Neural progenitor cell (in vitro differentiated cells): Measurements from ENCODE around the gene CFAP61. TPM values are rescaled to one million over a fixed set of nuclear protein-coding genes. Genes with fewer than 3 reads are reported as not detected.

ENCODE experiments used
- DNase-seq: peaks from one replicate; pipeline ENCODE4 v3.0.0-alpha.2; 2016; ENCODE audit warnings: low spot score
- H2AFZ ChIP-seq: fragments of 200-600 bp; sonication (generic); replicated peaks from 2 replicates; pipeline ENCODE4 v1.6.1; 2016; ENCODE audit warnings: antibody characterized with exemption
- H3F3A ChIP-seq: fragments of 200-600 bp; sonication (generic); 2 replicates; pipeline ENCODE4 v1.6.1; 2016; ENCODE audit warnings: antibody characterized with exemption, low read depth
- H3K27ac ChIP-seq: fragments of 200-600 bp; sonication (generic); 2 replicates; pipeline ENCODE4 v1.5.1; 2016; ENCODE audit warnings: mild to moderate bottlenecking
- H3K27me3 ChIP-seq: fragments of 200-600 bp; sonication (generic); 2 replicates; pipeline ENCODE4 v1.6.1; 2016; ENCODE audit warnings: mild to moderate bottlenecking, moderate library complexity
- H3K36me3 ChIP-seq: fragments of 200-600 bp; sonication (generic); 2 replicates; pipeline ENCODE4 v1.5.1; 2016
- H3K4me1 ChIP-seq: fragments of 200-600 bp; sonication (generic); 2 replicates; pipeline ENCODE4 v1.6.1; 2016; ENCODE audit warnings: mixed run types
- H3K4me2 ChIP-seq: fragments of 200-600 bp; sonication (generic); 2 replicates; pipeline ENCODE4 v1.6.1; 2016
- H3K4me3 ChIP-seq: fragments of 200-600 bp; sonication (generic); 2 replicates; pipeline ENCODE4 v1.5.1; 2016
- H3K79me2 ChIP-seq: fragments of 200-600 bp; sonication (generic); 2 replicates; pipeline ENCODE4 v1.6.1; 2016; ENCODE audit warnings: low read depth
- H3K9ac ChIP-seq: fragments of 200-600 bp; sonication (generic); 2 replicates; pipeline ENCODE4 v1.6.1; 2016
- H3K9me3 ChIP-seq: fragments of 200-600 bp; sonication (generic); 2 replicates; pipeline ENCODE4 v1.5.1; 2016; ENCODE audit warnings: low read depth
- H4K20me1 ChIP-seq: fragments of 200-600 bp; sonication (generic); 2 replicates; pipeline ENCODE4 v1.6.1; 2016; ENCODE audit warnings: low read depth
- H3K27ac Mint-ChIP-seq: 3 replicates; pipeline ENCODE4 v1.8.0; 2021; ENCODE audit warnings: mixed read lengths
- H3K27me3 Mint-ChIP-seq: 2 replicates; pipeline ENCODE4 v1.8.0; 2022; ENCODE audit warnings: low read depth, mild to moderate bottlenecking, inconsistent platforms, moderate library complexity, mixed read lengths; ENCODE audit not compliant: insufficient read depth
- H3K36me3 Mint-ChIP-seq: 3 replicates; pipeline ENCODE4 v1.8.0; 2021; ENCODE audit warnings: mixed read lengths
- H3K4me1 Mint-ChIP-seq: 3 replicates; pipeline ENCODE4 v1.8.0; 2021; ENCODE audit warnings: mixed read lengths
- H3K4me3 Mint-ChIP-seq: 3 replicates; pipeline ENCODE4 v1.8.0; 2021; ENCODE audit warnings: mild to moderate bottlenecking, moderate library complexity, mixed read lengths
- H3K9me3 Mint-ChIP-seq: 3 replicates; pipeline ENCODE4 v1.8.0; 2020; ENCODE audit warnings: mixed read lengths
- CTCF ChIP-seq: fragments of 200-600 bp; sonication (generic); IDR thresholded peaks from 2 replicates; pipeline ENCODE4 v1.5.1; 2017; ENCODE audit warnings: antibody characterized with exemption, mild to moderate bottlenecking
- EZH2 ChIP-seq: fragments of 200-600 bp; sonication (generic); IDR thresholded peaks from 2 replicates; pipeline ENCODE4 v1.6.1; 2017; ENCODE audit warnings: antibody characterized with exemption, mild to moderate bottlenecking, moderate library complexity
- EZH2phosphoT487 ChIP-seq: fragments of 200-600 bp; sonication (generic); IDR thresholded peaks from 2 replicates; pipeline ENCODE4 v1.6.1; 2017; ENCODE audit warnings: antibody characterized with exemption
- total RNA-seq: library from RNA; depleted of rRNA; stranded (reverse); fragments of >200 nt; gene quantifications from 2 replicates; pipeline ENCODE4 v1.2.3, GENCODE V29; 2015; ENCODE audit warnings: low replicate concordance

The CFAP61 gene
- total RNA-seq, 1 donor from 2014 or later, result not detected

- H3F3A ChIP-seq, result no peaks in the 10 kb centered on the region
- H3K9me3 Mint-ChIP-seq, result peaks cover 4% of the 10 kb centered on the region
- H3K27me3 ChIP-seq, result no peaks in the 10 kb centered on the region
Observed at GRCh38 chr20:20255099-20255498, 202.8 kb downstream of the CFAP61 start.

GRCh38 chr20:20259533-20259932 is 207.2 kb downstream of the CFAP61 start:
- no peaks in the 10 kb centered on the region for H3K4me1 Mint-ChIP-seq

More at GRCh38 chr20:20255099-20255498, 202.8 kb downstream of the CFAP61 start:
- Mint-ChIP-seq H3K36me3 (no peaks in the 10 kb centered on the region), H3K4me3 (no peak overlapping the region), H3K27me3 (peaks cover 11% of the 10 kb centered on the region), H3K27ac (no peak overlapping the region), H3K4me1 (peaks cover 4% of the 10 kb centered on the region)
- no peak overlapping the region for H2AFZ ChIP-seq
- TF ChIP-seq CTCF, result no peak
- TF ChIP-seq EZH2phosphoT487, result no peak
- no peak overlapping the region for H3K27ac ChIP-seq
- H3K36me3 ChIP-seq, result no peaks in the 10 kb centered on the region
- no peak overlapping the region for H3K4me3 ChIP-seq
- H3K9me3 ChIP-seq, result no peaks in the 10 kb centered on the region
- H3K4me2 ChIP-seq, result no peak overlapping the region
- no peak for DNase-seq
- H3K79me2 ChIP-seq, result no peaks in the 10 kb centered on the region
- no peak overlapping the region for H3K9ac ChIP-seq
- H3K4me1 ChIP-seq, result no peaks in the 10 kb centered on the region
- H4K20me1 ChIP-seq, result no peaks in the 10 kb centered on the region

GRCh38 chr20:20261159-20261558 is 208.8 kb downstream of the CFAP61 start:
- Mint-ChIP-seq H3K4me3 (no peak overlapping the region), H3K4me1 (no peaks in the 10 kb centered on the region), H3K27ac (no peak overlapping the region), H3K27me3 (peaks cover 10% of the 10 kb centered on the region), H3K36me3 (no peaks in the 10 kb centered on the region), H3K9me3 (peaks cover 4% of the 10 kb centered on the region)
- Histone ChIP-seq H3K9ac (no peak overlapping the region), H4K20me1 (no peaks in the 10 kb centered on the region), H3K4me2 (no peak overlapping the region), H3K36me3 (no peaks in the 10 kb centered on the region), H3K4me1 (no peaks in the 10 kb centered on the region), H3K27ac (no peak overlapping the region), H3K4me3 (no peak overlapping the region), H3K9me3 (no peaks in the 10 kb centered on the region), H3K27me3 (no peaks in the 10 kb centered on the region), H2AFZ (no peak overlapping the region), H3F3A (no peaks in the 10 kb centered on the region), H3K79me2 (no peaks in the 10 kb centered on the region)
- no peak for DNase-seq
- TF ChIP-seq EZH2phosphoT487 (no peak), CTCF (no peak), EZH2 (no peak)

More at GRCh38 chr20:20259533-20259932, 207.2 kb downstream of the CFAP61 start:
- no peak overlapping the region for H3K4me3 ChIP-seq
- no peaks in the 10 kb centered on the region for H3K9me3 ChIP-seq
- H3K27ac ChIP-seq, result no peak overlapping the region
- H3K9ac ChIP-seq, result no peak overlapping the region
- H4K20me1 ChIP-seq, result no peaks in the 10 kb centered on the region
- H3K79me2 ChIP-seq, result no peaks in the 10 kb centered on the region
- no peaks in the 10 kb centered on the region for H3K36me3 Mint-ChIP-seq
- H3K27ac Mint-ChIP-seq, result no peak overlapping the region
- H3K4me1 ChIP-seq, result no peaks in the 10 kb centered on the region
- H3K9me3 Mint-ChIP-seq, result peaks cover 4% of the 10 kb centered on the region
- no peaks in the 10 kb centered on the region for H3F3A ChIP-seq
- peaks cover 14% of the 10 kb centered on the region for H3K27me3 Mint-ChIP-seq
- H3K36me3 ChIP-seq, result no peaks in the 10 kb centered on the region
- no peaks in the 10 kb centered on the region for H3K27me3 ChIP-seq
- H3K4me3 Mint-ChIP-seq, result no peak overlapping the region
- DNase-seq, result no peak
- H3K4me2 ChIP-seq, result no peak overlapping the region
- H2AFZ ChIP-seq, result no peak overlapping the region
- TF ChIP-seq EZH2phosphoT487 (no peak), EZH2 (no peak), CTCF (no peak)
